HepG2 (cell line): ENCODE measurements around the gene ARFGEF3. TPM values are rescaled to one million over a fixed set of nuclear protein-coding genes. Genes with fewer than 3 reads are reported as not detected.

Experiments used
- ATAC-seq: fragments of 200-7000 bp; cut with Tn5 transposase; 3 replicates; pipeline ENCODE4 v1.9.1; 2020; ENCODE audit warnings: mild to moderate bottlenecking, moderate library complexity
- BruUV-seq: library from RNA; stranded (reverse); fragments of 400-500 nt; replicated peaks from 2 replicates; lab custom pipeline; 2021; lab: Mats Ljungman, UMichigan
- CTCF ChIA-PET: fragments of 300-600 bp; formaldehyde crosslinking; extraction: SDS; loops from one replicate; lab custom pipeline; 2021; ENCODE audit warnings: low total read pairs, inconsistent platforms, low intra/inter-chr PET ratio; lab: Yijun Ruan, JAX
- POLR2A ChIA-PET: fragments of 350-600 bp; sonication (Branson Sonifier 250); formaldehyde crosslinking; loops from one replicate; lab custom pipeline; 2020; ENCODE audit warnings: antibody characterized with exemption, inconsistent platforms; lab: Yijun Ruan, JAX
- DNase-seq: peaks from one replicate; pipeline ENCODE4 v3.0.0-alpha.2; 2015; ENCODE audit warnings: low spot score
- FAIRE-seq: peaks from 3 replicates; lab custom pipeline; 2011; peaks lifted over from hg19 to GRCh38; lab: Jason Lieb, UNC
- H2AFZ ChIP-seq: one replicate; pipeline ENCODE4 v1.6.1; 2011; ENCODE audit warnings: low read length, inconsistent platforms
- H3K27ac ChIP-seq: fragments of 300-600 bp; 3 replicates; pipeline ENCODE4 v1.8.0; 2011; ENCODE audit warnings: mixed run types, mild to moderate bottlenecking, mixed read lengths, low read length, inconsistent platforms; ENCODE audit not compliant: insufficient read depth; ENCODE audit errors: extremely low read length
- H3K27me3 ChIP-seq, 2 experiments: fragments of 200-600 bp in 1 of 2; 2 replicates in 1 of 2; 3 replicates in 1 of 2; pipeline versions ENCODE4 v1.6.0 to v1.8.0; 2011; ENCODE audit warnings: low read length in 2 of 2, mild to moderate bottlenecking in 2 of 2, moderate library complexity in 2 of 2, inconsistent platforms in 1 of 2; ENCODE audit not compliant: insufficient read depth in 2 of 2, control insufficient read depth in 1 of 2
- H3K36me3 ChIP-seq, 2 experiments: fragments of 200-600 bp in 1 of 2; replicated peaks in 1 of 2; 2 replicates in 1 of 2; 3 replicates in 1 of 2; pipeline versions ENCODE4 v1.5.1 to v1.8.0; 2011; ENCODE audit warnings: low read length in 2 of 2, inconsistent platforms in 1 of 2; ENCODE audit not compliant: insufficient read depth in 2 of 2, control insufficient read depth in 1 of 2
- H3K4me1 ChIP-seq: 2 replicates; pipeline ENCODE4 v1.5.1; 2012; ENCODE audit warnings: low read length, inconsistent platforms; ENCODE audit not compliant: insufficient read depth
- H3K4me2 ChIP-seq: 2 replicates; pipeline ENCODE4 v1.6.0; 2011; ENCODE audit warnings: low read depth, low read length, inconsistent platforms
- H3K4me3 ChIP-seq, 3 experiments: fragments of 200-600 bp in 1 of 3; sonication (generic), shearing (Covaris generic) in 1 of 3; replicated peaks in 1 of 3; 2 replicates each; pipeline ENCODE4 v1.5.1; 2011 to 2016; ENCODE audit warnings: low read length in 3 of 3, inconsistent platforms in 2 of 3, low read depth in 2 of 3, mild to moderate bottlenecking in 2 of 3, control low read depth in 1 of 3, mixed read lengths in 1 of 3; ENCODE audit not compliant: insufficient read depth in 1 of 3
- H3K79me2 ChIP-seq: one replicate; pipeline ENCODE4 v1.6.1; 2011; ENCODE audit warnings: low read length, inconsistent platforms; ENCODE audit not compliant: insufficient read depth
- H3K9ac ChIP-seq: 2 replicates; pipeline ENCODE4 v1.6.0; 2011; ENCODE audit warnings: mild to moderate bottlenecking, low read depth, low read length, inconsistent platforms; ENCODE audit not compliant: insufficient read depth
- H3K9me3 ChIP-seq: 2 replicates; pipeline ENCODE4 v1.5.1; 2012; ENCODE audit warnings: mild to moderate bottlenecking, low read length
- H4K20me1 ChIP-seq: 2 replicates; pipeline ENCODE4 v1.6.0; 2011; ENCODE audit warnings: inconsistent platforms, mild to moderate bottlenecking, low read length, moderate library complexity; ENCODE audit not compliant: insufficient read depth
- BRD4 ChIP-seq: sonication (generic); formaldehyde crosslinking; IDR thresholded peaks from 2 replicates; pipeline ENCODE4 v1.4.0; 2020; ENCODE audit warnings: missing genetic modification reagents
- ERF ChIP-seq: IDR thresholded peaks from 2 replicates; pipeline ENCODE4 v1.6.1; 2018; ENCODE audit warnings: missing biosample characterization, missing genetic modification reagents
- GTF3A ChIP-seq: sonication (generic); formaldehyde crosslinking; conservative IDR thresholded peaks from 2 replicates; pipeline ENCODE4 v1.4.0; 2020; ENCODE audit warnings: mild to moderate bottlenecking, missing genetic modification reagents
- NR1H2 ChIP-seq: sonication (generic); formaldehyde crosslinking; IDR thresholded peaks from 2 replicates; pipeline ENCODE4 v1.8.1; 2022; ENCODE audit warnings: low read depth, missing genetic modification reagents, borderline replicate concordance
- PPARG ChIP-seq: conservative IDR thresholded peaks from 2 replicates; pipeline ENCODE4 v1.6.1; 2016; ENCODE audit warnings: missing biosample characterization, missing genetic modification reagents
- RFXAP ChIP-seq: sonication (generic); formaldehyde crosslinking; IDR thresholded peaks from 2 replicates; pipeline ENCODE4 v1.4.0; 2020; ENCODE audit warnings: missing genetic modification reagents, borderline replicate concordance
- RNF2 ChIP-seq: fragments of 450-650 bp; conservative IDR thresholded peaks from 2 replicates; pipeline ENCODE4 v1.6.1; 2016; ENCODE audit warnings: low read depth
- ZNF10 ChIP-seq: sonication (generic); formaldehyde crosslinking; IDR thresholded peaks from 2 replicates; pipeline ENCODE4 v1.4.0; 2020; ENCODE audit warnings: mild to moderate bottlenecking, low read depth, missing genetic modification reagents, borderline replicate concordance
- ZNF644 ChIP-seq: IDR thresholded peaks from 2 replicates; pipeline ENCODE4 v1.6.1; 2016; ENCODE audit warnings: low read depth
- WGBS: methylation state at CpG from one replicate; pipeline ENCODE4 v1.1.6; 2017; ENCODE audit warnings: low lambda C conversion rate; 5-methylcytosine and 5-hydroxymethylcytosine counted together
- in situ Hi-C: cut with HindIII; loops from 2 replicates; pipeline ENCODE4 v1.10.0; 2017; ENCODE audit warnings: low pct_unique_long_range_greater_than_20kb; ENCODE audit not compliant: extremely low pct_ligation_motif_present
- intact Hi-C: fragments of 100-400 bp; cut with micrococcal nuclease; formaldehyde crosslinking; loops from one replicate; pipeline ENCODE4 v1.10.0; 2022; ENCODE audit not compliant: unreplicated experiment
- polyA plus RNA-seq, 8 experiments: library from polyadenylated mRNA; depleted of rRNA in 3 of 8; stranded (reverse) in 7 of 8; unstranded in 1 of 8; fragments of >200 nt; fragmentation: Illumina TruSeq in 4 of 8; extraction: Trizol in 4 of 8; gene quantifications; 2 replicates each; pipeline versions ENCODE4 v1.2.1 to v1.2.3, GENCODE V29; 2011 to 2016; ENCODE audit warnings: low read depth in 4 of 8, missing spikeins in 1 of 8, mixed read lengths in 1 of 8; ENCODE audit not compliant: insufficient read depth in 1 of 8
- total RNA-seq, 5 experiments: library from RNA; depleted of rRNA; stranded (reverse); fragments of >200 nt; fragmentation: Illumina TruSeq; extraction: Trizol; gene quantifications; 2 replicates each; pipeline ENCODE4 v1.2.3, GENCODE V29; 2016; ENCODE audit warnings: low read depth in 1 of 5
- TF ChIP-seq, protein P1 (sequence below): sonication (generic); formaldehyde crosslinking; IDR thresholded peaks from 2 replicates; pipeline ENCODE4 v1.8.1; 2023; ENCODE audit warnings: mild to moderate bottlenecking, missing genetic modification reagents, borderline replicate concordance
- TF ChIP-seq, protein P2 (sequence below): sonication (generic); formaldehyde crosslinking; IDR thresholded peaks from 2 replicates; pipeline ENCODE4 v1.8.0; 2022; ENCODE audit warnings: low read depth, missing genetic modification reagents
- TF ChIP-seq, protein P3 (sequence below): IDR thresholded peaks from 2 replicates; pipeline ENCODE4 v1.6.1; 2012; ENCODE audit warnings: low read length, improper control_type of control experiment
- TF ChIP-seq, protein P4 (sequence below): sonication (generic); formaldehyde crosslinking; conservative IDR thresholded peaks from 2 replicates; pipeline ENCODE4 v1.4.0; 2020; ENCODE audit warnings: missing genetic modification reagents

ARFGEF3 gene
- total and polyA plus RNA-seq, 2 of the 13 experiments (the other 11 are each of a cell fraction or from before 2014, with no cell fraction given), result 0.60 to 2.6 TPM

DNA sequence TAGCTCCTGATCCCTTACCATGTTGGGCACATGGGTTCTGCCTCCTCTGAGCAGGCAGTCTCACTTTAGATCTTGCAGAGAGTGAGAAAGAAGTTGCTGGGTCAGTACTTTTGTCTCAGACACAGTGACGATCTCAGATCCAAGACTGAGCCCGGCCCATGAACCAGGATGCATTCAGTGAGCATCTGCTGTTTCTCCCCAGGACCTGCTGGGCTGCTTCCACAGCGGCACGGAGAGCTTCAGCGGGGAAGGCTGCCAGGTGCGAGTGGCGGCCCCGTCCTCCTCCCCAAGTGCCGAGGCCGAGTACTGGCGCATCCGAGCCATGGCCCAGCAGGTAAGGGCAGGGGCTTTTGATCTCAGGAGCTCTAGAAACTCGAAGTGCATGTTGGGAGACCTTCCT lies 162.1 kb downstream of the ARFGEF3 start:
- POLR2A ChIA-PET, result no interaction called here
- CTCF ChIA-PET, result no interaction called here
- Histone ChIP-seq H3K27me3 (0 out of 5 replicates have a peak, but pooled peaks cover 0 to 1% of the 10 kb centered on the region in 2 experiments), H3K9ac (no peak overlapping the region), H3K79me2 (no peaks in the 10 kb centered on the region), H4K20me1 (no peaks in the 10 kb centered on the region), H2AFZ (no peak overlapping the region), H3K36me3 (no peaks in the 10 kb centered on the region), H3K4me1 (no peaks in the 10 kb centered on the region), H3K9me3 (no peaks in the 10 kb centered on the region), H3K27ac (no peak overlapping the region), H3K4me2 (no peak overlapping the region), H3K4me3 (no peak overlapping the region)
- TF ChIP-seq RFXAP (no peak), ZNF644 (no peak), NR1H2 (CRISPR knock-in tag) (no peak), PPARG (CRISPR knock-in tag) (no peak), BRD4 (CRISPR knock-in tag) (no peak), RNF2 (no peak), GTF3A (CRISPR knock-in tag) (no peak), ZNF10 (no peak), ERF (CRISPR knock-in tag) (no peak)
- TF ChIP-seq, protein P1, sequence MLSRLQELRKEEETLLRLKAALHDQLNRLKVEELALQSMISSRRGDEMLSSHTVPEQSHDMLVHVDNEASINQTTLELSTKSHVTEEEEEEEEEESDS (CRISPR knock-in tag), result no peak
- TF ChIP-seq, protein P2, sequence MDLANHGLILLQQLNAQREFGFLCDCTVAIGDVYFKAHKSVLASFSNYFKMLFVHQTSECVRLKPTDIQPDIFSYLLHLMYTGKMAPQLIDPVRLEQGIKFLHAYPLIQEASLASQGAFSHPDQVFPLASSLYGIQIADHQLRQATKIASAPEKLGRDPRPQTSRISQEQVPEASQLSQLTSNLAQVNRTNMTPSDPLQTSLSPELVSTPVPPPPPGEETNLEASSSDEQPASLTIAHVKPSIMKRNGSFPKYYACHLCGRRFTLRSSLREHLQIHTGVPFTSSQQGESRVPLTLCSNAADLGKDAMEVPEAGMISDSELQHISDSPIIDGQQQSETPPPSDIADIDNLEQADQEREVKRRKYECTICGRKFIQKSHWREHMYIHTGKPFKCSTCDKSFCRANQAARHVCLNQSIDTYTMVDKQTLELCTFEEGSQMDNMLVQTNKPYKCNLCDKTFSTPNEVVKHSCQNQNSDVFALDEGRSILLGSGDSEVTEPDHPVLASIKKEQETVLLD (CRISPR knock-in tag), result no peak
- TF ChIP-seq, protein P3, sequence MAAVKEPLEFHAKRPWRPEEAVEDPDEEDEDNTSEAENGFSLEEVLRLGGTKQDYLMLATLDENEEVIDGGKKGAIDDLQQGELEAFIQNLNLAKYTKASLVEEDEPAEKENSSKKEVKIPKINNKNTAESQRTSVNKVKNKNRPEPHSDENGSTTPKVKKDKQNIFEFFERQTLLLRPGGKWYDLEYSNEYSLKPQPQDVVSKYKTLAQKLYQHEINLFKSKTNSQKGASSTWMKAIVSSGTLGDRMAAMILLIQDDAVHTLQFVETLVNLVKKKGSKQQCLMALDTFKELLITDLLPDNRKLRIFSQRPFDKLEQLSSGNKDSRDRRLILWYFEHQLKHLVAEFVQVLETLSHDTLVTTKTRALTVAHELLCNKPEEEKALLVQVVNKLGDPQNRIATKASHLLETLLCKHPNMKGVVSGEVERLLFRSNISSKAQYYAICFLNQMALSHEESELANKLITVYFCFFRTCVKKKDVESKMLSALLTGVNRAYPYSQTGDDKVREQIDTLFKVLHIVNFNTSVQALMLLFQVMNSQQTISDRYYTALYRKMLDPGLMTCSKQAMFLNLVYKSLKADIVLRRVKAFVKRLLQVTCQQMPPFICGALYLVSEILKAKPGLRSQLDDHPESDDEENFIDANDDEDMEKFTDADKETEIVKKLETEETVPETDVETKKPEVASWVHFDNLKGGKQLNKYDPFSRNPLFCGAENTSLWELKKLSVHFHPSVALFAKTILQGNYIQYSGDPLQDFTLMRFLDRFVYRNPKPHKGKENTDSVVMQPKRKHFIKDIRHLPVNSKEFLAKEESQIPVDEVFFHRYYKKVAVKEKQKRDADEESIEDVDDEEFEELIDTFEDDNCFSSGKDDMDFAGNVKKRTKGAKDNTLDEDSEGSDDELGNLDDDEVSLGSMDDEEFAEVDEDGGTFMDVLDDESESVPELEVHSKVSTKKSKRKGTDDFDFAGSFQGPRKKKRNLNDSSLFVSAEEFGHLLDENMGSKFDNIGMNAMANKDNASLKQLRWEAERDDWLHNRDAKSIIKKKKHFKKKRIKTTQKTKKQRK, result no peak
- TF ChIP-seq, protein P4, sequence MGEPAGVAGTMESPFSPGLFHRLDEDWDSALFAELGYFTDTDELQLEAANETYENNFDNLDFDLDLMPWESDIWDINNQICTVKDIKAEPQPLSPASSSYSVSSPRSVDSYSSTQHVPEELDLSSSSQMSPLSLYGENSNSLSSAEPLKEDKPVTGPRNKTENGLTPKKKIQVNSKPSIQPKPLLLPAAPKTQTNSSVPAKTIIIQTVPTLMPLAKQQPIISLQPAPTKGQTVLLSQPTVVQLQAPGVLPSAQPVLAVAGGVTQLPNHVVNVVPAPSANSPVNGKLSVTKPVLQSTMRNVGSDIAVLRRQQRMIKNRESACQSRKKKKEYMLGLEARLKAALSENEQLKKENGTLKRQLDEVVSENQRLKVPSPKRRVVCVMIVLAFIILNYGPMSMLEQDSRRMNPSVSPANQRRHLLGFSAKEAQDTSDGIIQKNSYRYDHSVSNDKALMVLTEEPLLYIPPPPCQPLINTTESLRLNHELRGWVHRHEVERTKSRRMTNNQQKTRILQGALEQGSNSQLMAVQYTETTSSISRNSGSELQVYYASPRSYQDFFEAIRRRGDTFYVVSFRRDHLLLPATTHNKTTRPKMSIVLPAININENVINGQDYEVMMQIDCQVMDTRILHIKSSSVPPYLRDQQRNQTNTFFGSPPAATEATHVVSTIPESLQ (CRISPR knock-in tag), result no peak
- no peak for DNase-seq
- ATAC-seq, result no peak
- BruUV-seq, result no TSS peak
- intact Hi-C loops, result no loop called here
- FAIRE-seq, result no peak
- WGBS, result 73% methylated on average over 13 of the region's 13 CpGs
- in situ Hi-C loops, result no loop called here
